IPS-NIHi7 (cell line): ENCODE measurements around the gene OPRM1.

Experiments used
- DNase-seq: peaks from one replicate; pipeline ENCODE4 v3.0.0; 2012; ENCODE audit warnings: mixed read lengths; ENCODE audit errors: extremely low spot score

Gene OPRM1

DNA sequence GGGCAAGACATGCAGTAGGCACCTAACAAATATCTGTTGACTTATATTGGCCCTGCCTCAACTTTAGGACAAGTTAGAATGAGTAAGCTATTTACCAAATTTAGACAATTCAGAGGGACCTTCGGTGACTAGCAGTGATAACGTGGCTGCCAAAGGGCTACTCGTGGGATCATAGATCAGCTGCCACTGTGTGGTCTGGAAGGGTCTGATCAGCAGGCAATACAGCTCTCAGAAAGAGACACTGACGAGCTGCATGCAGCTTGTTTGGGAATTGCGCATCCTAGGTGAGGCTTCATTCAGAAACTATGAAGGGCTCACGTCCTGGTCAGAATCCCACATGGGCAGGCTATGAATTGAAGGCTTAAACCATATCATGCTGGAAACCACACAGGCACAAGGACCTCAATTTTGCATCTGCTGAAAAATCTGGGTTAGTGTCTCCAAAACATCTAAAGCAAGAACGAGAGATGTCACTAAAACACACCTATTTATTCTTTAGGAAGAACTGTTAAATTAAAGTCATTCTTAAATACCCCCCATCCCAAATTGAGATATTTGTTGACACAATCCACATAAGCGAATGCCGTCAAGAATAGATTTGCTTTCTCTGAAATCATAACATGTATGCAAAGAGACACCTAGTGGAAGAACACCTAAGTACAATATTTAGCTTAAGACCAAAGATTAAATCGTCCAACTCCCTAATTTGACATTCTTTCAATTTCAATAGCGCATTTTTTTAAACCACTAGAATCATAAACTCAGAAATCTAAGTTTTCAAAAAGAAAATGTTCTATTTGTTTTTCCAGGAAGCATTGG is 238.0 kb downstream of the OPRM1 start:
- no peak for DNase-seq

GRCh38 chr6:154277629-154278017 is 238.6 kb downstream of the OPRM1 start:
- DNase-seq: no peak

GRCh38 chr6:154280521-154280920 is 241.5 kb downstream of the OPRM1 start:
- DNase-seq: no peak

DNA sequence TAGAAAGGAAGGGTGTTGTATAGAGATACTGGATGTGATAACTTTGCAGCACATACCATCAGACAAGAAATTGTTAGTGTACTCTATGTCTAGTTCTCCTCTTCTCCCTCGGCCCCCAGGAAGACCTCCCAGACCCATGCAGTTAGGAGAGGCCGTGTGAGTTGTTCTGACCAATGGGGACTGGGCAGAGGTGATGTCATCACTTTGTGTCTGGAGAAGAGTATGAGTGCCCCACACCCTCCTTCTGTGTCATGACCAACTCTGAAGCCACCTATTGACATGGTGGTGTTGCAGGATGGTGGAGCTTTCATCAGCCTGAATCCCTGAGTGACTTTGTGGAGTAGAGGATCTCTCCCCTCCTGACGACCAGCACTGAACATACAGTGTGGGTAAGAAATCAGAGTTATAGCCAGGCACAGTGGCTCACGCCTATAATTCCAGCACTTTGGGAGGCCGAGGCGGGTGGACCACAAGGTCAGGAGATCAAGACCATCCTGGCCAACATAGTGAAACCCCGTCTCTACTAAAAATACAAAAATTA is 245.3 kb downstream of the OPRM1 start:
- no peak for DNase-seq

GRCh38 chr6:154285826-154286225 is 246.8 kb downstream of the OPRM1 start:
- DNase-seq: no peak

DNA sequence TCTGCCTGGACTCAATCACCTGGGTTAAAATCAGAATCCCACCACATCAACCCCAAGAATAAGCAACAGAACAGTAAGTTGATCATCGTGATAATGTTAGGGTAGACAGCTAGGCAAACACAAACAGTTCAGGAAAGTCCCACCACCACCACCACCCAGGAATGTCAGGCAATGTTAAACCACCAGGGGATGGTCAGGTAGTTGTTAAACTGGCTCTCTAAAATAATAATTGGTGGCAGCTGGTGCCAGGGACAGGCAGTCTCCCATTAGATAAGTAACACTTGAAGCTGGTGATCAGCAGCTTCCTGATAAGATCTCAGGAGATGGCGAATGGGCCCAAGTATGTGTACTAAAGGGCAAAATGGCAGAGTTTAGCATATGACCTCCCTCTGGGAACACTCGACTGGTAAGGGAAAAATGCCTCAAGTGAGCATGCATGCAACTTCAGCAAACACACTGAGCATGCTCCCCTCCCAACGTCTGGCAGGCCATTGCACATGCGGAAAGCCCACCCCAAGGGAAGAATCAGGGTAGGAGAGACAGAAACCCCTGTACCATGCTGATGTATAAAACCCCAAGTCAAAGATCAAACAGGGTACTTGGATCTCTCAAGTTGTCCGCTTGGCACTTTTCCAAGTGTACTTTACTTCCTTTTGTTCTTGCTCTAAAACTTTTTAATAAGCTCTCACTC is 250.9 kb downstream of the OPRM1 start:
- DNase-seq: no peak

- DNase-seq: no peak
Observed at GRCh38 chr6:154292066-154292465, 253.0 kb downstream of the OPRM1 start.

DNA sequence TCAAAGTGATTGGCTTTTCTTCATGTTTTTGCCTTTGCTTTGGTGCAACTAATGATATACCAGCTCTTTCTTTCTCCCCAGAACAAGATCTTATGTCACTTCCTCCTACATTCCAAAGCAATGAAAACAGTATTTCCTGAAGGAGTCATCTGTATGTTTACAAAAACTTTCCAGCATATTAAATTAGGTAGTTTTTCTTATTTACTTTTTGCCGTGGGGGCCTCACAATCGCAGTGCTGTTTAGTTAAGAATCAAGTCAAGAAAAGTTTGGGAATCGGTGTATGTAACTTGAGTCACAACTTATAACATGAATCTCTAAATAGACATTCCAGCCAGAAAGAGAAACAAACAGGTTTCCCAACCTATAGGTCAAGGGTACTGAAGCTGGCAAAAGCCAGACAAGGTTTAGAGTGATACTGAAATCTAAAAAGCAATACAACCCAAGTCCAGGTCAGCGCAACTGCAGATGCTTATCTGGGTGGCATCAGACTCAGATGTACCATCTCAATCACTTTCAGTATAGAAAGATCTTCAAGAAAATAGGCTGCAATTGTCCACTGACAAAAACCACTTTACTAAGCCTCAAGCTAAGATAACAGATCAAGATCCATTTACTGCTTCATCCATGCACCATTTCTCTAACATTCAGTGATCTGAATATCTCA is 253.9 kb downstream of the OPRM1 start:
- no peak for DNase-seq

GRCh38 chr6:154295733-154296132 is 256.7 kb downstream of the OPRM1 start:
- DNase-seq: no peak
